HCT116 (cell line): ENCODE data around the gene INPP4A. TPM values are rescaled to one million over a fixed set of nuclear protein-coding genes. Genes with fewer than 3 reads are reported as not detected.

Experiments
- ATAC-seq: fragments of 200-7000 bp; cut with Tn5 transposase; 2 replicates; pipeline ENCODE4 v1.9.1; 2020; ENCODE audit warnings: mild to moderate bottlenecking, moderate library complexity
- BruUV-seq: library from RNA; stranded (reverse); fragments of 400-500 nt; replicated peaks from 2 replicates; lab custom pipeline; 2021; lab: Mats Ljungman, UMichigan
- CTCF ChIA-PET: fragments of 300-600 bp; sonication (Branson Sonifier 250); formaldehyde crosslinking; loops from one replicate; lab custom pipeline; 2021; ENCODE audit warnings: antibody characterized with exemption; lab: Charles Lee
- POLR2A ChIA-PET: fragments of 300-600, 350-600 bp; sonication (Branson Sonifier 250); formaldehyde crosslinking; loops from one replicate; lab custom pipeline; 2021; ENCODE audit warnings: antibody characterized with exemption; lab: Charles Lee
- RAD21 ChIA-PET, 2 experiments: fragments of 300-600 bp; sonication (Branson Sonifier 250); formaldehyde crosslinking; loops; one replicate each; lab custom pipeline; 2023; ENCODE audit warnings: low total read pairs in 2 of 2; ENCODE audit not compliant: uncharacterized antibody in 2 of 2, unreplicated experiment in 2 of 2, low non-redundant PET in 1 of 2; lab: Charles Lee
- DNase-seq: peaks from one replicate; pipeline ENCODE4 v3.0.0-alpha.2; 2010; ENCODE audit warnings: low read depth, low spot score
- H2AFZ ChIP-seq: fragments of 200-600 bp; shearing (Covaris generic), sonication (generic); 2 replicates; pipeline ENCODE4 v1.6.1; 2017; ENCODE audit warnings: low read depth, mixed run types, mixed read lengths, antibody characterized with exemption, low read length; ENCODE audit not compliant: poor library complexity, severe bottlenecking
- H3K27ac ChIP-seq: 2 replicates; pipeline ENCODE4 v1.5.1; 2012; ENCODE audit warnings: low read depth, low read length
- H3K27me3 ChIP-seq: fragments of 200-600 bp; sonication (generic); 2 replicates; pipeline ENCODE4 v1.6.1; 2016; ENCODE audit warnings: mixed run types, low read length, mixed read lengths; ENCODE audit not compliant: insufficient read depth
- H3K36me3 ChIP-seq, 2 experiments: fragments of 200-500 bp in 1 of 2; fragments of 200-600 bp in 1 of 2; sonication (Bioruptor generic) in 1 of 2; sonication (generic) in 1 of 2; 2 replicates each; pipeline versions ENCODE4 v1.5.1 to v1.6.1; 2014 to 2016; ENCODE audit warnings: low read length in 2 of 2, inconsistent platforms in 1 of 2, mixed read lengths in 1 of 2, mixed run types in 1 of 2; ENCODE audit not compliant: insufficient read depth in 2 of 2, control insufficient read depth in 1 of 2
- H3K4me1 ChIP-seq, 2 experiments: fragments of 200-600 bp in 1 of 2; sonication (generic) in 1 of 2; 2 replicates each; pipeline versions ENCODE4 v1.5.1 to v1.6.1; 2012 to 2017; ENCODE audit warnings: low read length in 2 of 2, inconsistent platforms in 1 of 2, mild to moderate bottlenecking in 1 of 2, mixed read lengths in 1 of 2, mixed run types in 1 of 2, moderate library complexity in 1 of 2; ENCODE audit not compliant: insufficient read depth in 2 of 2, control insufficient read depth in 1 of 2
- H3K4me2 ChIP-seq: fragments of 200-600 bp; sonication (generic); 2 replicates; pipeline ENCODE4 v1.6.1; 2017; ENCODE audit warnings: mixed run types, low read length, mixed read lengths
- H3K4me3 ChIP-seq, 2 experiments: fragments of 200-600 bp in 1 of 2; sonication (generic) in 1 of 2; replicated peaks in 1 of 2; 2 replicates each; pipeline ENCODE4 v1.5.1; 2011 to 2016; ENCODE audit warnings: low read length in 2 of 2, control low read depth in 1 of 2, low read depth in 1 of 2, mild to moderate bottlenecking in 1 of 2, mixed read lengths in 1 of 2, mixed run types in 1 of 2
- H3K79me2 ChIP-seq: fragments of 200-600 bp; sonication (generic); 2 replicates; pipeline ENCODE4 v1.6.1; 2017; ENCODE audit warnings: mild to moderate bottlenecking, mixed run types, low read length, moderate library complexity, mixed read lengths; ENCODE audit not compliant: insufficient read depth
- H3K9ac ChIP-seq: fragments of 200-600 bp; sonication (generic); 2 replicates; pipeline ENCODE4 v1.6.1; 2016; ENCODE audit warnings: low read length, mixed read lengths
- H3K9me2 ChIP-seq: fragments of 200-600 bp; sonication (generic), shearing (Covaris generic); 2 replicates; pipeline ENCODE4 v1.6.1; 2017; ENCODE audit warnings: mixed run types, mild to moderate bottlenecking, moderate library complexity; ENCODE audit not compliant: insufficient read depth
- H3K9me3 ChIP-seq, 2 experiments: fragments of 200-500 bp in 1 of 2; fragments of 200-600 bp in 1 of 2; sonication (Bioruptor generic) in 1 of 2; sonication (generic) in 1 of 2; 2 replicates each; pipeline ENCODE4 v1.6.1; 2014 to 2017; ENCODE audit warnings: low read length in 2 of 2, mixed read lengths in 2 of 2, inconsistent platforms in 1 of 2, low read depth in 1 of 2, mild to moderate bottlenecking in 1 of 2, mixed run types in 1 of 2, moderate library complexity in 1 of 2; ENCODE audit not compliant: control insufficient read depth in 1 of 2, insufficient read depth in 1 of 2
- H4K20me1 ChIP-seq: fragments of 200-600 bp; sonication (generic), shearing (Covaris generic); 2 replicates; pipeline ENCODE4 v1.6.1; 2017; ENCODE audit warnings: mixed run types, mild to moderate bottlenecking, moderate library complexity; ENCODE audit not compliant: insufficient read depth
- CEBPB ChIP-seq: IDR thresholded peaks from 2 replicates; pipeline ENCODE4 v1.6.1; 2012; ENCODE audit warnings: low read depth
- EZH2phosphoT487 ChIP-seq: fragments of 200-600 bp; IDR thresholded peaks from 2 replicates; pipeline ENCODE4 v1.6.1; 2018; ENCODE audit warnings: antibody characterized with exemption, borderline replicate concordance
- SIN3A ChIP-seq: IDR thresholded peaks from 2 replicates; pipeline ENCODE4 v1.6.1; 2012; ENCODE audit warnings: low read depth
- SP1 ChIP-seq: IDR thresholded peaks from 2 replicates; pipeline ENCODE4 v1.6.1; 2012; ENCODE audit warnings: low read depth
- ZFX ChIP-seq: fragments of 450-650 bp; IDR thresholded peaks from 2 replicates; pipeline ENCODE4 v1.6.1; 2017
- intact Hi-C: fragments of 100-400 bp; cut with micrococcal nuclease; formaldehyde crosslinking; loops from 2 replicates; pipeline ENCODE4 v1.10.0; 2022
- total RNA-seq: library from RNA; stranded (reverse); gene quantifications from one replicate; pipeline ENCODE4 v1.2.1, GENCODE V29; 2021; ENCODE audit not compliant: unreplicated experiment
- TF ChIP-seq, protein P1 (sequence below): IDR thresholded peaks from 2 replicates; pipeline ENCODE4 v1.6.1; 2012; ENCODE audit warnings: low read depth
- TF ChIP-seq, protein P2 (sequence below): IDR thresholded peaks from 2 replicates; pipeline ENCODE4 v1.6.1; 2011; ENCODE audit warnings: mild to moderate bottlenecking, low read length, moderate library complexity; ENCODE audit not compliant: insufficient replicate concordance; ENCODE audit errors: extremely low read depth

The INPP4A gene
- total RNA-seq, 1 experiment from 2014 or later: 18.5 TPM

- H3K9ac ChIP-seq: no peak overlapping the region
- ChIA-PET POLR2A (no interaction called here), RAD21 (no interaction called here), CTCF (no interaction called here)
- H3K9me3 ChIP-seq: no peaks in the 10 kb centered on the region
- ATAC-seq (no peak), DNase-seq (no peak)
- intact Hi-C loops: no loop called here
- H2AFZ ChIP-seq: no peak overlapping the region
- H3K36me3 ChIP-seq: no peaks in the 10 kb centered on the region
- H3K4me2 ChIP-seq: no peak overlapping the region
- H3K9me2 ChIP-seq: no peaks in the 10 kb centered on the region
- H3K27ac ChIP-seq: no peak overlapping the region
- no peaks in the 10 kb centered on the region for H4K20me1 ChIP-seq
- H3K4me3 ChIP-seq: no peak overlapping the region
- no peaks in the 10 kb centered on the region for H3K4me1 ChIP-seq
- H3K27me3 ChIP-seq: no peaks in the 10 kb centered on the region
- H3K79me2 ChIP-seq: no peaks in the 10 kb centered on the region
- BruUV-seq: no TSS peak
- no peak for TF ChIP-seq SP1
- no peak for TF ChIP-seq ZFX
- TF ChIP-seq, protein P1, sequence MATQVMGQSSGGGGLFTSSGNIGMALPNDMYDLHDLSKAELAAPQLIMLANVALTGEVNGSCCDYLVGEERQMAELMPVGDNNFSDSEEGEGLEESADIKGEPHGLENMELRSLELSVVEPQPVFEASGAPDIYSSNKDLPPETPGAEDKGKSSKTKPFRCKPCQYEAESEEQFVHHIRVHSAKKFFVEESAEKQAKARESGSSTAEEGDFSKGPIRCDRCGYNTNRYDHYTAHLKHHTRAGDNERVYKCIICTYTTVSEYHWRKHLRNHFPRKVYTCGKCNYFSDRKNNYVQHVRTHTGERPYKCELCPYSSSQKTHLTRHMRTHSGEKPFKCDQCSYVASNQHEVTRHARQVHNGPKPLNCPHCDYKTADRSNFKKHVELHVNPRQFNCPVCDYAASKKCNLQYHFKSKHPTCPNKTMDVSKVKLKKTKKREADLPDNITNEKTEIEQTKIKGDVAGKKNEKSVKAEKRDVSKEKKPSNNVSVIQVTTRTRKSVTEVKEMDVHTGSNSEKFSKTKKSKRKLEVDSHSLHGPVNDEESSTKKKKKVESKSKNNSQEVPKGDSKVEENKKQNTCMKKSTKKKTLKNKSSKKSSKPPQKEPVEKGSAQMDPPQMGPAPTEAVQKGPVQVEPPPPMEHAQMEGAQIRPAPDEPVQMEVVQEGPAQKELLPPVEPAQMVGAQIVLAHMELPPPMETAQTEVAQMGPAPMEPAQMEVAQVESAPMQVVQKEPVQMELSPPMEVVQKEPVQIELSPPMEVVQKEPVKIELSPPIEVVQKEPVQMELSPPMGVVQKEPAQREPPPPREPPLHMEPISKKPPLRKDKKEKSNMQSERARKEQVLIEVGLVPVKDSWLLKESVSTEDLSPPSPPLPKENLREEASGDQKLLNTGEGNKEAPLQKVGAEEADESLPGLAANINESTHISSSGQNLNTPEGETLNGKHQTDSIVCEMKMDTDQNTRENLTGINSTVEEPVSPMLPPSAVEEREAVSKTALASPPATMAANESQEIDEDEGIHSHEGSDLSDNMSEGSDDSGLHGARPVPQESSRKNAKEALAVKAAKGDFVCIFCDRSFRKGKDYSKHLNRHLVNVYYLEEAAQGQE: no peak
- TF ChIP-seq SIN3A: no peak
- no peak for TF ChIP-seq CEBPB
- TF ChIP-seq, protein P2, sequence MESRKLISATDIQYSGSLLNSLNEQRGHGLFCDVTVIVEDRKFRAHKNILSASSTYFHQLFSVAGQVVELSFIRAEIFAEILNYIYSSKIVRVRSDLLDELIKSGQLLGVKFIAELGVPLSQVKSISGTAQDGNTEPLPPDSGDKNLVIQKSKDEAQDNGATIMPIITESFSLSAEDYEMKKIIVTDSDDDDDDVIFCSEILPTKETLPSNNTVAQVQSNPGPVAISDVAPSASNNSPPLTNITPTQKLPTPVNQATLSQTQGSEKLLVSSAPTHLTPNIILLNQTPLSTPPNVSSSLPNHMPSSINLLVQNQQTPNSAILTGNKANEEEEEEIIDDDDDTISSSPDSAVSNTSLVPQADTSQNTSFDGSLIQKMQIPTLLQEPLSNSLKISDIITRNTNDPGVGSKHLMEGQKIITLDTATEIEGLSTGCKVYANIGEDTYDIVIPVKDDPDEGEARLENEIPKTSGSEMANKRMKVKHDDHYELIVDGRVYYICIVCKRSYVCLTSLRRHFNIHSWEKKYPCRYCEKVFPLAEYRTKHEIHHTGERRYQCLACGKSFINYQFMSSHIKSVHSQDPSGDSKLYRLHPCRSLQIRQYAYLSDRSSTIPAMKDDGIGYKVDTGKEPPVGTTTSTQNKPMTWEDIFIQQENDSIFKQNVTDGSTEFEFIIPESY: no peak
- TF ChIP-seq EZH2phosphoT487: no peak
These were observed 83.7 kb downstream of the INPP4A start for GRCh38 chr2:98528349-98528748.
